Heart left ventricle (tissue), 16 donors: ENCODE measurements around the gene MOSPD3. TPM values are rescaled to one million over a fixed set of nuclear protein-coding genes. Genes with fewer than 3 reads are reported as not detected.

Experiments used
- ATAC-seq, 4 donors: fragments of 200-7000 bp; cut with Tn5 transposase; one replicate each; pipeline ENCODE4 v1.9.1; 2020 to 2022; ENCODE audit warnings: moderate library complexity in 4 of 4, mild to moderate bottlenecking in 3 of 4, moderate number of reproducible peaks in 1 of 4
- DNase-seq, 5 donors: peaks; one replicate each; pipeline ENCODE4 v3.0.0-alpha.2; 2020
- H3K27ac ChIP-seq, 12 donors: fragments of 200-600 bp; sonication (generic) in 4 of 12; one replicate each; pipeline versions ENCODE4 v1.5.0 to v1.8.0; 2016 to 2022; ENCODE audit warnings: mild to moderate bottlenecking in 2 of 12
- H3K27me3 ChIP-seq, 9 donors: fragments of 200-600 bp; sonication (generic) in 2 of 9; one replicate each; pipeline versions ENCODE4 v1.5.1 to v1.8.0; 2016 to 2022; ENCODE audit warnings: mild to moderate bottlenecking in 3 of 9
- H3K36me3 ChIP-seq, 9 donors: fragments of 200-600 bp; sonication (generic) in 2 of 9; one replicate each; pipeline versions ENCODE4 v1.5.0 to v1.8.0; 2018 to 2022; ENCODE audit warnings: mild to moderate bottlenecking in 2 of 9
- H3K4me1 ChIP-seq, 12 donors: fragments of 200-600 bp; sonication (generic) in 4 of 12; one replicate each; pipeline versions ENCODE4 v1.5.0 to v1.8.0; 2016 to 2022; ENCODE audit warnings: mild to moderate bottlenecking in 3 of 12
- H3K4me3 ChIP-seq, 12 donors: fragments of 200-600 bp; sonication (generic) in 4 of 12; one replicate each; pipeline versions ENCODE4 v1.5.0 to v1.8.0; 2017 to 2022; ENCODE audit warnings: mild to moderate bottlenecking in 9 of 12, moderate library complexity in 4 of 12
- H3K9me3 ChIP-seq, 12 donors: fragments of 200-600 bp; sonication (generic) in 4 of 12; one replicate each; pipeline versions ENCODE4 v1.5.0 to v1.8.0; 2016 to 2022; ENCODE audit warnings: mild to moderate bottlenecking in 1 of 12
- POLR2A ChIP-seq, 2 donors: fragments of 450-650 bp; IDR thresholded peaks; one replicate each; pipeline ENCODE4 v1.6.1; 2017; ENCODE audit warnings: antibody characterized with exemption in 2 of 2, mild to moderate bottlenecking in 2 of 2, moderate library complexity in 2 of 2
- WGBS, 4 donors: extraction: QIAGEN DNeasy Blood & Tissue Kit in 2 of 4; methylation state at CpG; one replicate each; pipeline versions ENCODE4 v1.1.5 to v1.1.7; 2013 to 2018; 5-methylcytosine and 5-hydroxymethylcytosine counted together
- intact Hi-C, 10 donors: fragments of 100-400 bp; cut with DNase I; formaldehyde crosslinking; loops; one replicate each; pipeline versions ENCODE4 v1.11.1 to v1.14.2; 2022
- polyA plus RNA-seq, 2 donors: library from polyadenylated mRNA; stranded (reverse); fragments of 200-250 nt; gene quantifications; one replicate each; pipeline ENCODE4 v1.2.3, GENCODE V29; 2013
- total RNA-seq, 9 donors: library from RNA; depleted of rRNA in 2 of 9; stranded (reverse); fragments of >200 nt in 2 of 9; fragmentation: NEBNext Ultra II Directional in 3 of 9; extraction: Animal tissue kit (Norgen Biotek cat#: 25700) in 3 of 9; gene quantifications; one replicate each; pipeline versions ENCODE4 v1.1.0 to v1.2.4, GENCODE V29; 2016 to 2023
- TF ChIP-seq, protein P1 (sequence below), 12 donors: fragments of 200-600 bp; sonication (generic) in 4 of 12; IDR thresholded peaks; one replicate each; pipeline versions ENCODE4 v1.5.0 to v1.8.0; 2018 to 2022; ENCODE audit warnings: antibody characterized with exemption in 12 of 12, mild to moderate bottlenecking in 5 of 12
- donor health status: ischemic (EF 13 %, LVEDD 7.1; RV severe dilation, severe dysfunction).
- donor health status: healthy with polysubstance abuse.
- donor health status: DM: no; HTN: yes; CAD: no.
- donor health status: DM: no; HTN: no; CAD: no.
- donor health status: ischemic (EF 25% LVEDD 6.9; RV normal size, moderate dysfunction).
- donor health status: ischemic (EF 25% LVEDD 5.7; RV mildly dilated, moderate dysfunction).
- donor health status: healthy.
- donor health status: DM: yes; HTN: yes; CAD: no.
- donor health status: ischemic (EF 35%, LVEDD 5.7; RV mildly dilated, moderate dysfunction).
- donor health status: nonischemic (EF 11% LVEDD 7.7; RV severe dilation, severe dysfunction).
- donor health status: DM: yes; HTN: yes; CAD: no.
- donor health status: PGD.
- donor health status: ischemic (EF 29% LVEDD 5.4; RV normal size, mild dysfunction).
- donor health status: nonischemic (EF 23%, LVEDD 6.1; RV moderate dilation, normal function).

MOSPD3 gene
- total and polyA plus RNA-seq, 11 donors: 6.7 to 13.8 (median 10.4) TPM

DNA sequence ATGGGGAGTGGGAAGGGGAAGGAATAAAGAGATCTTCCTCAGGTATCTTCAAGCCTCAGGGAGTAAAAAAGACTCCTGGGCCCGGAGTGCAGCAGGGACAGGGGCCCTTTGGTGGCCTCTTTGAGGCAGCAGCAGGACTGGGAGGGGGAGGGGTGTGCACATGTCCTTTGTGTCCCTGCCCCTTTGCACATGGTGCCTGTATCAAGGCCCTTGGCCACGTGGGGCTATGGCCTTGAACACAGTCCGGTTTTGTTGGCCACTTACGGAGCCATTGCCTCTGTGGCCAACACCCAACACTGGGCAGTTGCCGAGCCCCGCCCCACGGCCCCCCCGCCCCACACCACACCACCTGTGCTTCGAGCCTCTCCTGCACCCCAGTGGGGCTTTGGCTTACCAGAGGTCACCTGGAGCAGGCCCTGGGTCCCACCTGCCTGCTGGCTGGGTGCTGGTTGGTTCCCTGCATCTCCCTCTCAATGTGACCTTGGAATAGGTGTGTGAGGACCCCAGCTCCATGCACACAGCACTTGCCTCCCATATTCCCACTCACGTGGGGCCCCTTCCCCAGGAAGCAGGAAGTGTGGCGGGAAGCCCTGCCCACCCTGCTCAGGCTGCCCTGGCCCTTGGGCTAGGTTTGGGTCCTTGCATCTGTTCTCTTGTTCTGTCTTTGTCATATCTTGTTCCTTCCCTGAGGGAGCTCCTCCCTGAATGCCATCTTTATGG is 44.0 kb upstream of the MOSPD3 start:
- H3K36me3 ChIP-seq: peaks cover 0 to 5% (median 0%) of the 10 kb centered on the region in 9 donors
- no peak overlapping the region for H3K27ac ChIP-seq
- H3K4me3 ChIP-seq: no peak overlapping the region
- no peak for TF ChIP-seq POLR2A (IDR thresholded peaks at IDR 0.05)
- TF ChIP-seq, protein P1, sequence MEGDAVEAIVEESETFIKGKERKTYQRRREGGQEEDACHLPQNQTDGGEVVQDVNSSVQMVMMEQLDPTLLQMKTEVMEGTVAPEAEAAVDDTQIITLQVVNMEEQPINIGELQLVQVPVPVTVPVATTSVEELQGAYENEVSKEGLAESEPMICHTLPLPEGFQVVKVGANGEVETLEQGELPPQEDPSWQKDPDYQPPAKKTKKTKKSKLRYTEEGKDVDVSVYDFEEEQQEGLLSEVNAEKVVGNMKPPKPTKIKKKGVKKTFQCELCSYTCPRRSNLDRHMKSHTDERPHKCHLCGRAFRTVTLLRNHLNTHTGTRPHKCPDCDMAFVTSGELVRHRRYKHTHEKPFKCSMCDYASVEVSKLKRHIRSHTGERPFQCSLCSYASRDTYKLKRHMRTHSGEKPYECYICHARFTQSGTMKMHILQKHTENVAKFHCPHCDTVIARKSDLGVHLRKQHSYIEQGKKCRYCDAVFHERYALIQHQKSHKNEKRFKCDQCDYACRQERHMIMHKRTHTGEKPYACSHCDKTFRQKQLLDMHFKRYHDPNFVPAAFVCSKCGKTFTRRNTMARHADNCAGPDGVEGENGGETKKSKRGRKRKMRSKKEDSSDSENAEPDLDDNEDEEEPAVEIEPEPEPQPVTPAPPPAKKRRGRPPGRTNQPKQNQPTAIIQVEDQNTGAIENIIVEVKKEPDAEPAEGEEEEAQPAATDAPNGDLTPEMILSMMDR (IDR thresholded peaks at IDR 0.05): no peak
- WGBS, 4 donors: 65 to 76% (median 70%) methylated on average over 10 to 11 of the region's 11 CpGs
- no peaks in the 10 kb centered on the region for H3K27me3 ChIP-seq
- ATAC-seq: no peak
- H3K9me3 ChIP-seq: no peaks in the 10 kb centered on the region
- intact Hi-C loops: loop anchor here in 2 of 10 donors (5.0 to 10.0 kb wide), 2 partner anchors 124 to 156 kb away; partner anchors contain the start of genes EPO (in 1 of the 2) and GIGYF1 (in 1 of the 2)
- DNase-seq: peak in 3 of 5 donors; percentile 18 to 48 (median 27)
- peaks cover 0 to 26% (median 13%) of the 10 kb centered on the region in 12 donors for H3K4me1 ChIP-seq

GRCh38 chr7:100568896-100569844 is 43.2 kb upstream of the MOSPD3 start:
- no peaks in the 10 kb centered on the region for H3K9me3 ChIP-seq
- peak overlapping the region in 11 of 12 donors; percentile 2 to 50 (median 40) for H3K4me3 ChIP-seq
- ATAC-seq: peak; percentile 28 to 56 (median 34)
- peaks cover 0 to 11% (median 3%) of the 10 kb centered on the region in 9 donors for H3K36me3 ChIP-seq
- peak overlapping the region in 1 of 12 donors; percentile 24 for H3K27ac ChIP-seq
- WGBS, 4 donors: 24 to 73% (median 25%) methylated on average over 11 to 36 of the region's 36 CpGs
- peaks cover 0 to 26% (median 13%) of the 10 kb centered on the region in 12 donors for H3K4me1 ChIP-seq
- DNase-seq: peak in 3 of 5 donors; percentile 45 to 72 (median 56)
- intact Hi-C loops: loop anchor here in 2 of 10 donors (5.0 to 10.0 kb wide), 2 partner anchors 123 to 156 kb away; partner anchors contain the start of genes EPO (in 1 of the 2) and GIGYF1 (in 1 of the 2)
- TF ChIP-seq, protein P1 (IDR thresholded peaks at IDR 0.05): peak in 9 of 12 donors; percentile 8 to 42 (median 32)
- no peak for TF ChIP-seq POLR2A (IDR thresholded peaks at IDR 0.05)
- H3K27me3 ChIP-seq: no peaks in the 10 kb centered on the region

DNA sequence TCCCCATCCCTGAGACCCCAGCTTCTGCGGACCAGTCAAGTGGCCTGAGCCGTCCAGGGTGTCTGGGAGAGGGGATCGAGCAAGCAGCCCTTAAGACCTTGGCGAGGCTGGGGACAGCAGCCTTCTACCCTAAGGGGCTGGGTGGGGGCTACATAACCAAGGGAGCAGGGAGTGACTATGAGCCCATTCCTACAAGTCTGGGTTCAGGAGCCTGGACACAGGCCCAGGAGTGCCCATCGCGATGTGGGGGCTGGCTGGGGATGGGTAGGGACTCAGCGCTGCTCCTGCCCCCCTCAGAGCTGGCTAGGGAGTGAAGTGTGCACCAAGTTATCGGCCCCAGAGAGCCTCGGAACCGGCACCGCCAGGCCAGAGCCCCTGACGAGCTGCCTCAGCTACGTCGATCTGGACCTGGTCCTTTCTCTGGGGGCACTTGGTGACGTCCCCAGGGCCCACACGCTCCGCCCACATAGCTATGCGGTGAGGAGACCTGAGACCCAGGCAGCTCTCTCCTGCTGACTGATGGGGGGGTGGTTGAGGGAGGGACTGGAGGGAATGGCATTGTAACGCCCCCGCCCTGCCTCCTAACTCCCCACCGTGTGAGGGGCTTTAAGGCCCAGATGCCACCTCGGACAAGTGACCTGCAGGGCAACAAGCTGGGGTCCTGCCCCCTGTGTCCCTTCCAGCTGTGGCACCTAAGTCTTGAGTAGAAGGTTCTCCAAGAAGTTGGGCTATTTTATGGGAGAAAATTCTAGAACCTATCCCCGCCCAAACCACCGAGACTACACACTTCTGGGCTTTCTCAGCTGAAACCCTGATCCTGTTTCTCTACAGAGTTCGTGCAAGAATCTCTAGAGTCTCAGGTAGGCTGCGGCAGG is 41.1 kb upstream of the MOSPD3 start:
- Histone ChIP-seq H3K4me1 (peaks cover 0 to 26% (median 13%) of the 10 kb centered on the region in 12 donors), H3K4me3 (no peak overlapping the region), H3K36me3 (peaks cover 0 to 30% (median 22%) of the 10 kb centered on the region in 9 donors), H3K27ac (no peak overlapping the region), H3K9me3 (no peaks in the 10 kb centered on the region), H3K27me3 (no peaks in the 10 kb centered on the region)
- DNase-seq: peak in 3 of 5 donors; percentile 17 to 65 (median 23)
- TF ChIP-seq, protein P1 (IDR thresholded peaks at IDR 0.05): no peak
- TF ChIP-seq POLR2A (IDR thresholded peaks at IDR 0.05): no peak
- intact Hi-C loops: loop anchor here in 1 of 10 donors (2.0 kb wide), 1 partner anchor 14 kb away; no protein-coding TSS in a partner anchor
- ATAC-seq: no peak
- 72 to 77% (median 74%) methylated on average over 15 to 26 of the region's 26 CpGs for WGBS, 4 donors
